ENCODE results near the gene ZCCHC14.
A peak's percentile ranks its signal among the peaks of the same experiment; 100 is the strongest.

The ZCCHC14 gene

GRCh38 chr16:87474017-87474416 is 18.8 kb downstream of the ZCCHC14 start:
- DNase-seq: no peak

- no peak for DNase-seq
Measured at GRCh38 chr16:87472935-87473334, 19.9 kb downstream of the ZCCHC14 start.

- no peak for DNase-seq
Measured at GRCh38 chr16:87472142-87472778, 20.6 kb downstream of the ZCCHC14 start.

GRCh38 chr16:87471278-87472141 is 21.3 kb downstream of the ZCCHC14 start:
- DNase-seq: no peak

GRCh38 chr16:87470332-87470731 is 22.5 kb downstream of the ZCCHC14 start:
- no peak for DNase-seq

- DNase-seq: no peak
Measured at GRCh38 chr16:87469169-87469568, 23.7 kb downstream of the ZCCHC14 start.

GRCh38 chr16:87468550-87468949 is 24.3 kb downstream of the ZCCHC14 start:
- DNase-seq: no peak

- DNase-seq: no peak
Measured at GRCh38 chr16:87466975-87467501, 25.8 kb downstream of the ZCCHC14 start.

GRCh38 chr16:87465879-87466278 is 26.9 kb downstream of the ZCCHC14 start:
- DNase-seq: no peak

- no peak for DNase-seq
Measured at GRCh38 chr16:87465306-87465705, 27.5 kb downstream of the ZCCHC14 start.

- DNase-seq: no peak
Measured at GRCh38 chr16:87464691-87465300, 28.0 kb downstream of the ZCCHC14 start.

GRCh38 chr16:87463722-87464690 is 28.8 kb downstream of the ZCCHC14 start:
- no peak for DNase-seq

GRCh38 chr16:87461466-87461991 is 31.3 kb downstream of the ZCCHC14 start:
- peak; percentile 26 for DNase-seq

- DNase-seq: no peak
Measured at GRCh38 chr16:87460936-87461335, 31.9 kb downstream of the ZCCHC14 start.

GRCh38 chr16:87459833-87460232 is 33.0 kb downstream of the ZCCHC14 start:
- no peak for DNase-seq

- no peak for DNase-seq
Measured at GRCh38 chr16:87459027-87459426, 33.8 kb downstream of the ZCCHC14 start.

- no peak for DNase-seq
Measured at GRCh38 chr16:87458424-87458915, 34.4 kb downstream of the ZCCHC14 start.

- no peak for DNase-seq
Measured at GRCh38 chr16:87457709-87458423, 35.0 kb downstream of the ZCCHC14 start.

GRCh38 chr16:87457061-87457611 is 35.7 kb downstream of the ZCCHC14 start:
- no peak for DNase-seq

GRCh38 chr16:87454391-87454790 is 38.4 kb downstream of the ZCCHC14 start:
- no peak for DNase-seq

- no peak for DNase-seq
Measured at GRCh38 chr16:87453326-87453725, 39.5 kb downstream of the ZCCHC14 start.

Data from NCI-H1417 treated with DMSO at 0.1 percent for 48 hours (cell line).